GM06990 (cell line): ENCODE measurements around the gene TMPRSS4.

Experiments used
- DNase-seq: peaks from one replicate; pipeline ENCODE4 v3.0.0-alpha.2; 2011; ENCODE audit not compliant: insufficient read length; ENCODE audit errors: extremely low read depth
- H3K27me3 ChIP-seq: replicated peaks from 2 replicates; pipeline ENCODE4 v1.6.0; 2011; ENCODE audit warnings: low read length; ENCODE audit not compliant: control insufficient read depth, insufficient read depth
- H3K36me3 ChIP-seq: 2 replicates; pipeline ENCODE4 v1.5.1; 2011; ENCODE audit warnings: low read length; ENCODE audit not compliant: control insufficient read depth, insufficient read depth
- H3K4me3 ChIP-seq: replicated peaks from 2 replicates; pipeline ENCODE4 v1.5.1; 2011; ENCODE audit warnings: low read depth, mild to moderate bottlenecking, control low read depth, low read length
- CTCF ChIP-seq: IDR thresholded peaks from 2 replicates; pipeline ENCODE4 v1.5.1; 2011; ENCODE audit warnings: low read length, control low read depth, mild to moderate bottlenecking, inconsistent platforms; ENCODE audit not compliant: insufficient read depth, poor library complexity, severe bottlenecking

Gene TMPRSS4

GRCh38 chr11:118049771-118050170 is 27.1 kb upstream of the TMPRSS4 start:
- TF ChIP-seq CTCF, result no peak
- H3K4me3 ChIP-seq, result no peak overlapping the region
- H3K36me3 ChIP-seq, result no peaks in the 10 kb centered on the region
- H3K27me3 ChIP-seq, result no peaks in the 10 kb centered on the region
- no peak for DNase-seq

- Histone ChIP-seq H3K27me3 (no peaks in the 10 kb centered on the region), H3K36me3 (no peaks in the 10 kb centered on the region), H3K4me3 (no peak overlapping the region)
- DNase-seq, result no peak
- no peak for TF ChIP-seq CTCF
Observed at GRCh38 chr11:118050208-118050891, 26.5 kb upstream of the TMPRSS4 start.

- no peak for TF ChIP-seq CTCF
- H3K36me3 ChIP-seq, result no peaks in the 10 kb centered on the region
- no peak for DNase-seq
- no peak overlapping the region for H3K4me3 ChIP-seq
- H3K27me3 ChIP-seq, result no peaks in the 10 kb centered on the region
Observed at GRCh38 chr11:118051136-118051610, 25.7 kb upstream of the TMPRSS4 start.

GRCh38 chr11:118051611-118052461 is 25.0 kb upstream of the TMPRSS4 start:
- H3K4me3 ChIP-seq, result no peak overlapping the region
- TF ChIP-seq CTCF, result no peak
- no peaks in the 10 kb centered on the region for H3K36me3 ChIP-seq
- no peaks in the 10 kb centered on the region; the same call in 1 of the 2 replicates for H3K27me3 ChIP-seq
- peak; percentile 31 for DNase-seq

- DNase-seq, result no peak
- TF ChIP-seq CTCF, result no peak
- Histone ChIP-seq H3K4me3 (no peak overlapping the region), H3K27me3 (no peaks in the 10 kb centered on the region; the same call in 1 of the 2 replicates), H3K36me3 (no peaks in the 10 kb centered on the region)
Observed at GRCh38 chr11:118052581-118053206, 24.2 kb upstream of the TMPRSS4 start.
